Renal cortex interstitium (tissue), 11 donors: ENCODE data around the gene ST6GAL1. TPM values are rescaled to one million over a fixed set of nuclear protein-coding genes. Genes with fewer than 3 reads are reported as not detected.
"Not testable (repeated sequence)": the region's sequence is repeated elsewhere in the genome, so short reads cannot be mapped to it uniquely, and the experiment has no call there.

ENCODE experiments used
- DNase-seq, 11 donors: peaks; one replicate each; pipeline ENCODE4 v3.0.0-alpha.2; 2013; ENCODE audit warnings: low read depth in 9 of 11, low spot score in 4 of 11; ENCODE audit errors: extremely low read depth in 1 of 11
- polyA plus RNA-seq, 3 donors: library from polyadenylated mRNA; unstranded; fragments of 120-200 nt; gene quantifications; one replicate each; pipeline ENCODE4 v1.2.1, GENCODE V29; 2013; ENCODE audit not compliant: insufficient read length in 3 of 3

ST6GAL1 gene
- polyA plus RNA-seq, 3 donors, result 63.1 to 125 (median 86.6) TPM

DNA sequence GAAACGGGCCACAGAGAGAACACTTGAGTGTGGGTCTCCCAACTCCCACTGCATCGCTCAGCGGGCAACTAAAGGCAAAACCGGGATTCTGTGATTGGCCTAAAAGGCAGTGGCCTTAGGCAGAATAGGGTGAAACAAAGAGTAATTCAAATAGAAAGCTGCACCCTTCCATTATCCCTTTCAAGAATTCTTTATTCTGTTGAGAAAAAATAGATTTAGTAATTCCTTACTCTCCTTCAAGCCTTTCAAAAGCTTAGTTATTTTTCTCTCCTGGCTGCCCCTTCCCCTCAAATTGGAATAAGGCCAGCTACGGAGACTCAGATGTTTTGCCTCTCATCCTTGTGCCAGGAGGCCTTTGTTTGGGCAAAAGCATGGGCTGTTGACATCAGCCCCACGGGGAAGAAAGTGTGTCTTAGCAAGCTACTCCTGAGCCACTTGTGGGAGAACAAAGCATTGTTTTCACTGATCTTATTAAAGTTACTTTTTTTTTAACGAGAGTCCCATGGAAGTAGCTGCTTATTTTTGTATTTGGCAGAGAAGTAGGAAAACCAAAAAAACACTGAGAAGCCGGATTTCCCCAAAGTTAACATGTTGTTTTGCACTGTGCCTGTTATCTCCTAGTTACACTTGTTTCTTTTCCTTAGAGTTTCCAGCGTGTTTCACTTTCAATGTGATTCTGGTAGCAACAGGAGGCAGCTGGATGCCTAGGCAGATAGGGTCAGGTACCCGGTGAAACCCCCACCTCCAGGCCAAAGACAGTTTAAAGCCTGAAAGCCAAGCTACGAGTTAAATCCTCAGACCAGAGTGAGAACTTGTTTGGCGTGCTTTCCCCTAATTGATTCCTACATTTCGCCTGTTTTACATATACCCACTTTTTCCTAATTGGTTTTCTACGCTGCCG is 2.2 kb downstream of the ST6GAL1 start:
- peak in 1 of 11 donors; percentile 31 for DNase-seq

DNA sequence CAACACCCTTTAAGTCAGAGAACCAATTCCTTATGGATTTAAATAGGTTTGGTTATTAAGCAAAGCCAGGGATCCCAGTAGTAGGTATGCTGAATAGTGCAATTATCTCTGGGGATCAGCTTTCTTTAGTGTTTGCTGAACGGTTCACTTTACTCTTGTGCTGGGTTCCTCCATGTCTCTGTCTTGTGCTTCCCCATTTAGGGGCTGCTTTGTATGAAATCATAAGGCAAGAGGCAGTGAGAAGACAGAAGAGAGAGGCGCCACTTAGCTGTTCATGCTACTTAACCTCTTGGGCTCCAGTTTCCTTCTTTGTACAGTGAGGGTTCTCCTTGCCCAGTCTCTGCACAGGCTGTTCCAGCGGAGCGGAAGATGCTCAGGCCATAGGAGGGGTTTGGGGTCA is 3.5 kb downstream of the ST6GAL1 start:
- no peak for DNase-seq

DNA sequence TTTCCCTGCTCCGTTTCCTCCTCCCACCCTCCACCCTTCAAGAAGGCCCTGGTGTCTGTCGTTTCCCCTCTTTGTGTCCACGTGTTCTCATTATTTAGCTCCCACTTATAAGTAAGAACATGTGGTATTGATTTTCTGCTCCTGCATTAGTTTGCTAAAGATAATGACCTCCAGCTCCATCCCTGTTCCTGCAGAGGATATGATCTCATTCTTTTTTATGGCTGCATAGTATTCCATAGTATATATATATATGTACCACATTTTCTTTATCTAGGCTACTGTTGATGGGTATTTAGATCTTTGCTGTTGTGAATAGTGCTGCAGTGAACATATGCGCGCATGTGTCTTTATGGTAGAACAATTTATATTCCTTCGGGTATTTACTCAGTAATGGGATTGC is 4.8 kb downstream of the ST6GAL1 start:
- no peak for DNase-seq

DNA sequence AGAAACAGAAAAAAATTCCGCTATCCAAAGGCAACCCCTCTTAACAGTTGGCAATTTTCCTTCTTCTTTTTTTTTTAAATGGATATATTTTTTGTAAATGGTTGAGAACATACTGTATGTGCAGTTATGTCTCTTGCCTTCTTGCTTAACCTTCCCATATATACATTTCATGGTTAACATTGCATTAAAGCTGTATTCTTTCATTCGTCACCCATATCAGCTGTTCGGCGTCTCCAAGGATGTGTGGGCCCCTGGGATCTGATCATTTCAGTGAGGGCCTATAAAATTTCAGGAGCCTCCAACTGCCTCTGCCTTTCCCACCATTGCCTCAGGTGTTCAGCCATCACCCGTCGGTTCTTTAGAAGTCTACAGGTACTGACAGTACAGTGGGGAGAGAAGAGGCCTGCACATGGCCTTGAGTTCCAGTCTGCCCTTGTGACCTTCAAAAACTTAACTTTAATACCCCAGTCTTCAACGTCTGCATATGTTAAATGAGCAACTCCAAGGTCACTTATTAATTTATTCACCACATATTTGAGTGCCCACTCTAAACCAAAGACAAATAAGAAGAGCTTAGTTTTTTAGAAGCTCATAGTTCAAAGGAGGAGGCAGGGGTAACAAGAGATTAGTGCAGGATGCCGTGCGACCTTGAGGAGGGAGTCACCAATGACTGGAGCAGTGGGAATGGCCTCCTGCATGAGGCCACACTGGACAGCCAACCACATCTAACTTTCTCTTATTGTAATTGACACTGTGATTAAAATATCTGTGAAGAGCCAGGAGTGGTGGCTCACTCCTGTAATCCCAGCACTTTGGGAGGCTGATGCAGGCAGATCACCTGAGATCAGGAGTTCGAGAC is 6.9 kb downstream of the ST6GAL1 start:
- no peak for DNase-seq

DNA sequence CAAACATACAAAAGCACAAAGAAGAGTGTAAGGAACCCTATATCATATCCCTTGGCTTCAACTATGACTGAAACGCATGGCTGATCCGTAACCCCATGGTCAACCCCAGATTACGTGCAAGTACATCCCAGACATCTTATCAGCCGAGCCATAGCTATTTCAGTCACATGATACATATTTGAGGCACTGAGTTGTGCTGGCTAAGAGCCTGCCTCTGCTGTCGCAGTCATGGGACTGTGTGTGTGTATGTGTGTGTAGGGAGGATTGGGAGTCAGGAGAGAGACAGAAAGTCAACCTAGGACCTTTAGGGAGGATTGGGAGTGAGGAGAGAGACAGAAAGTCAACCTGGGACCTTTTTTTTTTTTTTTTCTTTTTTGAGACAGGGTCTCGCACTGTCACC is 8.4 kb downstream of the ST6GAL1 start:
- DNase-seq, result no peak

DNA sequence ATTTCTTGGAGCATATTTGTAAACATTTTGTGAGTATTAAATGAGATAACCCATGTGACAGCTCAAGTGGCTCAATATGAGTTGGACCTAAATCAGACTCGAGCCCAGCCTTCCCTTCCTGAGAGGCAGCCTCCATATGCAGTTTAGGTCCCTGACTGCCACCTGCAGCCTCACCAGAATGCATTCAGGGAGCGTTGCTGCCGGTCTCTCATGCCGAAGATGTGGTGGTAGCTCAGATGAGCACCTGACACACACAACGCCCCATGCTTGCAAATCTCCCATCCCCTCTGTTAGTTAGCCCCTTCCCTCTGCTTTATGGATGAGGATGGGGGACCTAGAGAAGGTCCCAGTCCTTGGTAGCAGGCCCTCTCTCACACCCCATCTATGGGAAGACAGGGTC is 9.2 kb downstream of the ST6GAL1 start:
- DNase-seq, result no peak

DNA sequence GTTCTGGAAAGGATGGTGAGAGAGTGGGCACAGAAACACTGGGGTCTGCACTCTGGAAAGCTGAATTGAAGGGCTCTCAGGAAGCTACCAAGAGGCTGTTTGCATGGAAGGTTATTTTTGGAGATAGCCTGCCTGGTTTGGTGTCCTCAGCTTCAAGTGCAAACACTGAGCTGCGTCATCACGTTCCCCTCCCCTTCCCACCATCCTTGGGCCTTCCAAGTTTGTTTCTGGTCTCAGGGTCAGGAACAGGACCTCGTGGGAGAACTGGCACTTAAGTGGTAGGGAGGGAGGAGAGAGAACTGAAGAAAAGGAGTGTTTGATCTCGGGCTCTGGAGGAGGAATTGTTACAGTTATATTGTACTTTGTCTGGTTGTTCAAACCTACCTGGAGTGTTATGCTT is 10.6 kb downstream of the ST6GAL1 start:
- DNase-seq, result no peak

DNA sequence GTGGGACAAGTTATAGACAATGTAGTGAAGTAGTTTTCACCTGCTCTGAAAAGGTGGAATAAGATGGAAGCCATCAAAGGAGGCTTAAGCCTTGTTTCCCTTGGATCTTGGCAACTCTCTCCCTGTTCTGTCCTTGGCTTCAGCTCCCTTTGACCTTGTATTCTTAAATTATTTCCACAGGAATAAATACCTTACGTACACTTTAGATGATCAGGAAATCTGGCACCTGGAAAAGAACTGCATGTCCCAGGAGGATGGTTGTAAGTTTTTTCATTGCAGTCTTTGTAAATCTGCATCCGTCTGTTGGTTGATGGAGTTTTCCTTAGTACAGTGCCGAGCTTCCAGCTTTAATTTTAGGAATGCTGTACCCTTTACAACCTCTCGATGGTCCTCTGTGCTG is 11.8 kb downstream of the ST6GAL1 start:
- no peak for DNase-seq

DNA sequence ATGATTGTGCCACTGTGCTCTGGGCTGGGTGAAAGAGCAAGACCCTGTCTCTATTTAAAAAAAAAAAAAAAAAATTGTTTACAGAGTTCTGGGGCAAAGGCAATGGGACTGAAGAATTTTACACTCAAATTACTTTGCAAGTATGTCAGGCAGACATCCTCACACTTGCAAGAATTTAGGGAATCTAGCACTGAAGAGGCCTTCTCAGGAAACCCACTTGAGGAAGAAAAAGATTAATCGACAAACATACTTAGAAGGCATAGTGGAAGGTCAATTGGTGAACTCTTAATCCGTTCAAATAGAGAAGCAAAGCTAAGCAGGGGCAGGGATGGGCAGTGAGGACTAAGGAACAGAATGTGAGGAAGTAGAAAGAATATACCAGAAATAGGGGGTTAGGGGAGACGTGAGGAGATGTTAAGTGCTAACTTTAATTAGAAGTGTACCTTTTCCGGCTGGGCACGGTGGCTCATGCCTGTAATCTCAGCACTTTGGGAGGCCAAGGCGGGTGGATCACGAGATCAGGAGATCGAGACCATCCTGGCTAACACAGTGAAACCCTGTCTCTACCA is 15.0 kb downstream of the ST6GAL1 start:
- no peak for DNase-seq

DNA sequence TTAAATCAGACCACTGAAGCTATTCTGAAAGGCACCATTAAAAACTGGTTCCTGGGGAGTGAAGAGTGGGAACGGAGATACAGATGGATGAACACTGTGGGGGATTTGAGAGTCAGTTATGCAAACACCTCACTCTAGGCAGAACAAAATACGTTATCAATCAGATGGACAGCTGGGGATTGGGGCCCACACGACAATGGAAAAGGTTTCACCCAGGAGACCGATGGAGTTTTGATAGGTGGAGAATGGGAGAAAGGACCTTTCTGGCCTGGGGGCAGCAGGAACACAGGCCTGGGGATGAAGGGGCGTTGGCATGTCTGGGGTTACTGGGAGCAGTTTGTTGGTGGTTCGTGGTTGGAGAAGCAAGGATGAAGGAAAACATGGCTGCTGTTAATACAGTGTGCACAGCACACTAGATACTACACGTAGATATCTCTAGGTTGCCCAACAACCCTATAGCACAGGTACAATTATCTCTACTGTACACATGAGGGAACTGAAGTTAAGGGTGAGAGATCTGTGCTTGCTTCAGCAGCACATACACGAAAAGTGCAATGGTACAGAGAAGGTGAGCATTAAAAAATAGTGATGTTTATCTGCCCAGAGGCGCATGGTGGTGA is 16.5 kb downstream of the ST6GAL1 start:
- no peak for DNase-seq

DNA sequence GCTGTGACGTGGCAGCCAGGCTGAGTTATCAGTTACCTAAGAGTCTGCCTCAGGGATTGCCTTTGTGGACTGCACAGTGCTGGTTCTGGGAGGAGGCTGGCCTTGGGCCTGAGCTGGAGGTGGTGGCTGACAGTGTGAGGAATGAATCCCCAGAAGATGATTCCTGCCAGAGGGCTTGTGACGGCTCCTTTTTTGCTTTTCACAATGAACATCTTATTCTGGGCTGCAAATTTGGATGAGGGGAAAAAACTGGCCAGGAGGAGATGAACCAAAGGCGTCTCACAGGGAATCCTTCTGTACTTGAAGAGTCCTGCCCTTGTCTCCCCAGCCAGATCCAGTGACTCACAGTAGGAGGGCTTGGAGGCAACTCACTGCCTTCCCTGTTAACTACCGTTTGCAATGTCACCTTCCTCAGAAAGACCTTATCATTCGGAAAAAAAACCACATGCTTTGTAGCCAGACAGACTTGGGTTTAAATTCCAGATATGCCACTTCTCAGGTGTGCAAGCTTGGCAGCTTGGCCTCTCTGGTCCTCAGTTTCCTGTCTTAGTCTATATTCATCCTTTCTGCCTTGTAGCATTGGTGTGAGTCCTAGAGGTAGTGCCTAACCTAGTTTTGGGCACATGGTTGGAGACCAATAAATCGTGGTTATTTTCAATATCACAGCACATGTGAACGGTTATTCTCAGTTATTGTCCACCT is 19.1 kb downstream of the ST6GAL1 start:
- no peak for DNase-seq

DNA sequence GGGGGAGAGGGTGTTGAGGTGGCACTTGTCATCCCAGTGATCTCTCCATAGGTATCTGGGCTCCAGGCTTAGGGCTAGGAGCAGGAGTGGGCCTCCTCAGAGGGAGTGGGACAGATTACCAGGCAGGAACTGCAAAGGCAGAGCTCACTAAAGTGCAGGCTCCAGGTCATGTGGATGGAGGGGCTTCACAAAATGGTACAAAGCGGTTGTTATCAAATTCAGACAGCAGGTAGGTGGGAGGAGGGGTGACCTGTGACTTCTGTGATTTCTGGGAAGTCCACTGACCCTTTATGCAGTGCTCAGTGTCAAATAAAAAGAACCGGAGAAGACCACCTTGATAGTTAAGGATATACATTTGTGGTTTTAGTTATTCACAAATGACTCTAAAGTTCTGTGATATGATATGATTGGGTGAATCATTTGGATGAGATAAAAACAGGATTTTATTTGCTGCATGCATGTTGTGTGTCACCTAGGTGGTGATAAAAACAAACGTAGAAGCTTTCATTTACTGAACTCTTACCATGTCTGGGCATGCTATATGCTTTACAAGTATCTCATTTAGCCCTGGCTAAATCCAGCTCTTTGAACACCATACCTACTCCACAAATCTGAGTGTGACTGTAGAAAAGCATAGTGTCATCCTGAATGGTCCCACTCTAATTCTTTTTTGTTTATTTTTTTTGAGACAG is 20.2 kb downstream of the ST6GAL1 start:
- DNase-seq, result no peak

DNA sequence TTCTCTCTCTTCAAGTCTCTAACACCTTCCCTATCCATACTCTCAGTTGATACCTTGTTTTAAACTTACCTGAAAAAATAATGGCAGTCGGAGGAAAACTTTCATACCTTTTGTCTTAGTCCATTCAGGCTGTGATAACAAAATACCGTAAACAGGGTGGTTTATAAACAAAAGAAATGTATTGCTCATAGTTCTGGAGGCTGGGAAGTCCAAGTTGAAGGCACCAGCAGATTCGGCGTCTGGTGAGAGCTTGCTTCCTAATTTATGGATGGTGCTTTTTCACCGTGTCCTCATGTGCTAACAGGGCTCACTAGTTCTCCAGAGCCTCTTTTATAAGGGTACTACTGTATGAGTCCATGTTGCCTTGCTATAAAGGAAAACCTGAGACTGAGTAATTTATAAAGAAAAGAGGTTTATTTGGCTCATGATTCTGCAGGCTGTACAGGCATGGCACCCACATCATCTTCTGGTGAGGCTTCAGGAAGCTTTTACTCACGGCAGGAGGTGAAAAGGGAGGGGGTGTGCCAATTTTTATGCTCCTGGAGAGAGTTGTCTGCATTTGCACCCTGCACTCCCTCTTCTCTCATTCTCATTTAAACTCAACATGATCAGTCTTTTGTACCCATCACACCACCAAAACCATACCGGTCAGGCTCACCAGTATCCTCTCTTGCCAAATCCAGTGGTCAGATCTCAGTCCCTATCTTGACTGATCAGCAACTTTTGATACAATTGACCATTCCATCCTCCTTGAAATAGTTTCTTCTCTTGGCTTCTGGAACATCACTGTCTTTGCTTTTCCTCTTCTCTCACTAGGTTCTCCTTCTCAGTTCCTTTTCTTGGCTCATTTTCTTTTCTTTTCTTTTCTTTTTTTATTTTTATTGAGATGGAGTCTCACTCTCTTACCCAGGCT is 21.6 kb downstream of the ST6GAL1 start:
- DNase-seq, result no peak

DNA sequence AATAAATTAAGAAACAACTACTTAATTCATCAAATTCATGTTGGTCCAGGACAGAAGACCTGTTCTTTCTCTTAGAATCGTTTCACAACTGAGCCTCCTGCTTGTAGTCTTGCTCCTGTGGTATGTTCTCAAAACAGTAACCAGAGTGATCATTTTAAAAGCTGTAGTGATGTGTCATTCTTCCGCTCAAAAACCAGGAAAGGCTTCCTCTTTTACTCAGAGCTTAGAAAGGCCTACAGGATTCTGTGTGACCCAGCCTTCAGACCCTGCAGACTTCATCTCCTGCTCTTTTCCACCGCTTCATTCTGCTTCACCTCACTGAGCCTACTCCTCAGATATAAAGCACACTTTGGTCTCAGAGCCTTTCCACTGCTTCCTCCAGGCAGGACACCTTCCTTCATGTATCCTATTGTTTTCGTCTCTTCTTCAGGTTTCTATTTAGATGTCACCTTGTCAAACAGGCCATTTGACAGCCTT is 22.7 kb downstream of the ST6GAL1 start:
- DNase-seq, result no peak

DNA sequence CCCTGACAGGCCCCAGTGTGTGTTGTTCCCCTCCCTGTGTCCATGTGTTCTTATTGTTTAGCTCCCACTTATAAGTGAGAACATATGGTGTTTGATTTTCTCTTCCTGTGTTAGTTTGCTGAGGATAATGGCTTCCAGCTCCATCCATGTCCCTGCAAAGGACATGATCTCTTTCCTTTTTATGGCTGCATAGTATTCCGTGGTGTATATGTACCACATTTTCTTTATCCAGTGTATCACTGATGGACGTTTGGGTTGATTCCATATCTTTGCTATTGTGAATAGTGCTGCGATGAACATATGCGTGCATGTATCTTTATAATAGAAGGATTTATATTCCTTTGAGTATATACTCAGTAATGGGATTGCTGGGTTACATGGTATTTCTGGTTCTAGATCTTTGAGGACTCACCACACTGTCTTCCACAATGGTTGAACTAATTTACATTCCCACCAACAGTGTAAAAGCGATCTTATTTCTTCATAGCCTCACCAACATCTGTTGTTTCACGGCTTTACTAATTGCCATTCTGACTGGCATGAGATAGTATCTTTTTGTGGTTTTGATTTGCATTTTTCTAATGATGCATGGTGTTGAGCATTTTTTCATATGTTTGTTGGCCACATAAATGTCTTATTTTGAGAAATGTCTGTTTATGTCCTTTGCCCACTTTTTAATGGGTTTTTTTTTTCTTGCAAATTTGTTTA is 23.8 kb downstream of the ST6GAL1 start:
- DNase-seq, result not testable (repeated sequence)

DNA sequence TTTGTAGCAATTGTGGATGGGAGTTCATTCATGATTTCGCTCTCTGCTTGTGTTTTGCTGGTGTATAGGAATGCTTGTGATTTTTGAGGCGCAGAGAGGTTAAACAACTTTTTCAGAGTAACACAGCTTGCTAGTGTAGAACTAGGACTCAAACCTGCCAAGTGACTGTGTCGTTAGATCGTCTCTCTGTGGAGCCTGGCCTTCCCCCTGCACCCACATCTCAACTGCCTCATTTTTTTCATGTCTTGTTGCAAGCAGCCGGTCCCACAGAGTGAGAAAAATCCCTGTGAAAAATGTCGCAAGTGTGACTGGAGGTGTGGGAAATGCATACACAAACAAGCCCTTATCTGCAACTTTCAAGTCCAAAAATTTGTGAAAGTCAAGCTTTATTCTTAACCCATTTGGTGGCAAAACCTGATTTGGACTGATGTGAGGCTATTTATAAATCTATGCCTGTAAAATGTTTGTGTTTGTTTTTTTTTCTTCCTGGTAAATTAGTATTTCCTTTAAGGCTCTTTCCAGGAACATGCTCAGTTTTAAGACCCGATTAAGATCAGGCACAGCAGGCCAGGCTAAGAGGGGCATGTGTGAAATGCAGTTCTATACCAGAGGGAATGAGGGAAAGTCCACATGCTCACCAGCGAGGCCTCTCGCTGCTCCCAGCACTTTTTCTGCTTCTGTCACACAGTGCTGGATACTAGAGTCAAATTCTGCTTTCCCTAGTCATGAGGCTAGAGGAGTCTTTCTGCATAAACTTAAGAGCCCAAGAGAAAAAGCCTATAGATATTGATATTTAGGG is 25.8 kb downstream of the ST6GAL1 start:
- DNase-seq, result no peak
